Activated naive CD4-positive, alpha-beta T cell treated with anti-CD3 and anti-CD28 coated beads for 36 hours (primary cell): ENCODE measurements around the gene MLST8. TPM values are rescaled to one million over a fixed set of nuclear protein-coding genes. Genes with fewer than 3 reads are reported as not detected.

ENCODE experiments used
- CTCF ChIA-PET: fragments of 350-600 bp; sonication (Branson Sonifier 250); formaldehyde crosslinking; loops from one replicate; lab custom pipeline; 2021; ENCODE audit warnings: antibody characterized with exemption; lab: Charles Lee
- DNase-seq: peaks from one replicate; pipeline ENCODE4 v3.0.0-alpha.2; 2020
- H3K27ac Mint-ChIP-seq: one replicate; pipeline ENCODE4 v1.8.0; 2021; ENCODE audit warnings: mild to moderate bottlenecking, mixed read lengths
- H3K27me3 Mint-ChIP-seq: one replicate; pipeline ENCODE4 v1.8.0; 2021; ENCODE audit warnings: low read depth, mixed read lengths
- H3K36me3 Mint-ChIP-seq: one replicate; pipeline ENCODE4 v1.8.0; 2021; ENCODE audit warnings: low read depth, mixed read lengths
- H3K4me1 Mint-ChIP-seq: one replicate; pipeline ENCODE4 v1.8.0; 2021; ENCODE audit warnings: low read depth, mixed read lengths
- H3K4me3 Mint-ChIP-seq: one replicate; pipeline ENCODE4 v1.8.0; 2021; ENCODE audit warnings: mild to moderate bottlenecking, moderate library complexity, mixed read lengths
- H3K9me3 Mint-ChIP-seq: one replicate; pipeline ENCODE4 v1.8.0; 2021; ENCODE audit warnings: mixed read lengths
- intact Hi-C: fragments of 100-400 bp; cut with micrococcal nuclease; formaldehyde crosslinking; loops from one replicate; pipeline ENCODE4 v1.15.1; 2023
- total RNA-seq, 2 experiments: library from RNA; stranded (reverse); gene quantifications; one replicate each; pipeline ENCODE4 v1.2.3, GENCODE V29; 2021

MLST8 gene
- total RNA-seq, 2 experiments from 2014 or later, result 70.0 to 70.1 TPM

DNA sequence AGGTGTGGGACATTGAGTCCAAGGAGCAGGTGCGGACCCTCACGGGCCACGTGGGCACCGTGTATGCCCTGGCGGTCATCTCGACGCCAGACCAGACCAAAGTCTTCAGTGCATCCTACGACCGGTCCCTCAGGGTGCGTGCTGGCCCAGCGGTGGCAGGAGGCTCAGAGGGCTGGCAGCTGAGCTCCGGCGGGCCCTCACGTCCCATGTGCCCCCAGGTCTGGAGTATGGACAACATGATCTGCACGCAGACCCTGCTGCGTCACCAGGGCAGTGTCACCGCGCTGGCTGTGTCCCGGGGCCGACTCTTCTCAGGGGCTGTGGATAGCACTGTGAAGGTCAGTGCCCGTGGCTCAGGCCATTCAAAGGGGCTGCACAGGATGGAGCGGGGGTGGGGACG is 29.2 kb upstream of the MLST8 start:
- H3K4me1 Mint-ChIP-seq, result no peaks in the 10 kb centered on the region
- H3K27me3 Mint-ChIP-seq, result no peaks in the 10 kb centered on the region
- DNase-seq, result no peak
- peaks cover 15% of the 10 kb centered on the region for H3K36me3 Mint-ChIP-seq
- no peak overlapping the region for H3K27ac Mint-ChIP-seq
- intact Hi-C loops, result no loop called here
- CTCF ChIA-PET, result no interaction called here
- H3K4me3 Mint-ChIP-seq, result no peak overlapping the region
- no peaks in the 10 kb centered on the region for H3K9me3 Mint-ChIP-seq

DNA sequence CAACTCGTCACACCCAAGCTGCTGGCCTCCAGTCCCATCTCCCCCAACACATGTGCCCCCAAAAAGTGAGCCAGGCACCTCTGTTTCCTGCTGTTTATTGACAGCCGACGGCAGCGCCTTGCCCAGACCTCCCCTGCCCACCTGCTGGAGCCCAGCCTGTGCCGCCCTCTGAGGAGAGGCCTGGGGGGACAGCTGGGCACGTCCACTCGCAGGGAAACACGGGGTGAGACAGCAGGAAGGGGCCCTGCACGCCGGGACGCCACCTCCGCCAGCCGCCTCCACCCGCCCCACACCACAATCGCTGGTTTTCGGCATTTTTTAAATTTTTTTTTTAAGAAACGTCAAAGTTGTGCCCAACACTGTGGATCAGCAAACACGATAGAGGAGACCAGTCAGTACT is 28.2 kb upstream of the MLST8 start:
- no peaks in the 10 kb centered on the region for H3K4me1 Mint-ChIP-seq
- H3K27me3 Mint-ChIP-seq, result no peaks in the 10 kb centered on the region
- CTCF ChIA-PET, result no interaction called here
- DNase-seq, result no peak
- H3K9me3 Mint-ChIP-seq, result no peaks in the 10 kb centered on the region
- H3K27ac Mint-ChIP-seq, result no peak overlapping the region
- no peak overlapping the region for H3K4me3 Mint-ChIP-seq
- H3K36me3 Mint-ChIP-seq, result peaks cover 15% of the 10 kb centered on the region
- intact Hi-C loops, result no loop called here

DNA sequence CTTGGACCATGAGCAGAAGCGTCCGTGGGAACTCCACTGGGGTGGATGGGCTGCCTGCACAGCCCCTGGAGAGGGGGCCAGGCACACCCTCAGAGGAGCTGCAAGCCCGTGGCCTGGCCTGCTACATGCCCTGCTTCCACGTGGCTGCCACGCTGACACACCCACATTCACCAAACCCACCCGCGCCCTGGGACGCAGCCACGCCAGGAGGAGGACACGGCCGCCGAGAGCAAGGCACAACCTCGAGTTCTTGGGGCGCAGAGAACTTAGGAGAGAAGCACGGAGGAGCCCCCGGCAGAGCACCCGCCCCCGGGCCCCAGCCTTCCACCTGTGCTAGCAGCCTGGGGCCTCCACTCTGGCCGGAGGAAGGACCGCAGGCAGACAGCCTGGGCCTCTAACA is 27.7 kb upstream of the MLST8 start:
- intact Hi-C loops, result no loop called here
- no peak overlapping the region for H3K4me3 Mint-ChIP-seq
- H3K4me1 Mint-ChIP-seq, result no peaks in the 10 kb centered on the region
- DNase-seq, result no peak
- H3K9me3 Mint-ChIP-seq, result no peaks in the 10 kb centered on the region
- no peaks in the 10 kb centered on the region for H3K27me3 Mint-ChIP-seq
- CTCF ChIA-PET, result no interaction called here
- no peak overlapping the region for H3K27ac Mint-ChIP-seq
- peaks cover 15% of the 10 kb centered on the region for H3K36me3 Mint-ChIP-seq

DNA sequence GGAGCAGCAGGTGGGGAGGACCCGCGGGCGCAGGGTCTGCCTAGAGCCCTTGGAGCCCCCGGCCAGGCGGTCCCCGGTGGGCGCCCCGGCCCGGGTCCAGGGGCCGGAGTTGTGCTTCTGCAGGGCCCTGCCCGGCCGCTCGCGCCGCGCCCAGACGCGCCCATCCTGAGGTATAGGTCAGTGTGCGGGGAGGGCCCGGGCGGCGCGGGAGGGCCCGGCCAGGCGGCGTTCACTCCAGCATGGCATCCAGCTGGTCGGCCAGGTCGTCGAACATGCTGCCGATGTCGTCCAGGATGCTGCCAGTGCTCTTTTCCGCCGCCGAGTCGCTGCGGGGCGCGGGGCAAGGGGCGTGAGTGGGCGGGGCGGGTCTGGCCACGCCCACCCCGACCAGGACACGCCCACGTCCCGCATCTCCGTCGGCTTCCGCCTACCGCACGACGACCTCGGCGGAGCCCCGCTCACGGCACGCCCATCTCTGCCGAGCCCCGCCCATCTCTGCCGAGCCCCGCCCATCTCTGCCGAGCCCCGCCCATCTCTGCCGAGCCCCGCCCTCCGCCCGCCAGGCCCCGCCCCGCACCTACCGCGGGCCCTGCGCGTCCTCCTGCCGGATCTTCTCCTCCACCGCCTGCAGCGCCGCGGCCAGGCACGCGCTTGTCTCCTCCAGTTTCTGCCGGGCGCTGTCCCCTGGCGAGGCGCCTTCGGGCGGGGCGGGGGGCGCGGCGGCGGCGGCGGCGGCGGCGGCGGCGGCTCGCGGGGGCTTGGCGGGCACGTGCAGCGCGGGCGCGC is 26.7 kb upstream of the MLST8 start:
- Mint-ChIP-seq H3K4me3 (no peak overlapping the region), H3K36me3 (peaks cover 11% of the 10 kb centered on the region), H3K9me3 (no peaks in the 10 kb centered on the region), H3K27me3 (no peaks in the 10 kb centered on the region), H3K27ac (no peak overlapping the region), H3K4me1 (no peaks in the 10 kb centered on the region)
- intact Hi-C loops, result no loop called here
- CTCF ChIA-PET, result no interaction called here
- peak; percentile 12 for DNase-seq

DNA sequence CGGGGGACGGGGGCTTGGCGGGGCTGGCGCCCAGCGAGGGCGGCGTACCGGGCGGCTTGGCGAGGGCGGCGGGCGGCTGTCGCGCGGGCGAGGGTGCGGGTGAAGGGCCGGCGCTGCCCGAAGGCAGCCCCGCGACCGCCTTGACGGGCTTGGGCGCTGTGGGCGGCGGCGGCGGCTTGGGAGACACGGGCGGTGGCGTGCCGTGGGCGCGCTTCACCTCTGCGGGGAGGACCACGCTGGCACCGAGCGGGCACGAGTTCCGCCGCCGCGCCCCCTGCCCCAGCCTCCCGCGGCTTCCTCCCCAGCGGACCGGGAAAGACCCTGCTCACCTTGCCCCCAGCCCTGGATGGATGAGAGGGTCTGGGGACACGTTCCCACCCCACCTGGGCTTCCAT is 26.1 kb upstream of the MLST8 start:
- H3K27ac Mint-ChIP-seq, result no peak overlapping the region
- no peaks in the 10 kb centered on the region for H3K27me3 Mint-ChIP-seq
- peaks cover 8% of the 10 kb centered on the region for H3K36me3 Mint-ChIP-seq
- H3K4me3 Mint-ChIP-seq, result no peak overlapping the region
- no peaks in the 10 kb centered on the region for H3K9me3 Mint-ChIP-seq
- CTCF ChIA-PET, result no interaction called here
- no peak for DNase-seq
- intact Hi-C loops, result no loop called here
- H3K4me1 Mint-ChIP-seq, result no peaks in the 10 kb centered on the region

DNA sequence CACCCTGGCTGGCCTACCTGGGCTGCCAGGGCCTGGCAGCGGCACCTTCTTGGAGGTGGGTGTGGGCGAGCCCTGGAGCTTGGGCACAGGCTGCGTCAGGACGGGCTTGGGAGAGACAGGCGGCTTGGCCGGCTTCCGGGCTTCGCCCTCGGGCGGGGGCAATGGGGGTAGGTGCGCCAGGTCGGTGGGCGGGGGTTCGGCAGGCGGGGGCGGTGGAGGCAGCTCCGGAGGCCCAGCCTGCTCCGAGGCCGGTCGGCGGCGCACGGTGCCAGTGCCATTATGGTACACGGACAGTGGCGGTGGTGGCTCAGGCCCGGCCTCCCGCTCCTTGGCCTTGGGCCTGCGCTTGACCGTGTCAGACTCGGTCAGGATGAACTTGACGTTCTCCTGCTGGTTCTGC is 25.7 kb upstream of the MLST8 start:
- no peak overlapping the region for H3K4me3 Mint-ChIP-seq
- H3K4me1 Mint-ChIP-seq, result no peaks in the 10 kb centered on the region
- no peaks in the 10 kb centered on the region for H3K27me3 Mint-ChIP-seq
- peaks cover 5% of the 10 kb centered on the region for H3K36me3 Mint-ChIP-seq
- no peak overlapping the region for H3K27ac Mint-ChIP-seq
- DNase-seq, result no peak
- intact Hi-C loops, result no loop called here
- CTCF ChIA-PET, result no interaction called here
- H3K9me3 Mint-ChIP-seq, result no peaks in the 10 kb centered on the region

DNA sequence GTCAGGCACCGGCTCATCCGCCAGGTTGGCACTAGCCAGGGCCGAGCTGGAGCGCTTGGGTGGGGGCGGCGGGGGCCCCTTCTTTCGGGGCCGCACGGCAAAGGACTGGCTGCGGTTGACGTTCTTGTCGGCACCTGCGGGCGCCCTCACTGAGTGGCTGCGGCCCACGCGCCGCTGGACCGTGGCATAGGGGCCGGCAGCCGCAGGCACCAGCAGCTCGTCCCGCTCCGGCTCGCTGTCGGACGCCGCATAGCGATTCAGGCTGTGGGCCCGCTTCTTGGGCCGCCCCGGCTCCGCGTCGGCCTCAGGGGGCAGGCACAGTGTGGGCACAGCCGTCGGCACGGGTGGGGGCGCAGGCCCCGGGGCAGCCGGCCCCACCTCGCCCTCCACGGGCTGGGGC is 24.8 kb upstream of the MLST8 start:
- H3K36me3 Mint-ChIP-seq, result peaks cover 5% of the 10 kb centered on the region
- no peak overlapping the region for H3K27ac Mint-ChIP-seq
- DNase-seq, result no peak
- H3K9me3 Mint-ChIP-seq, result no peaks in the 10 kb centered on the region
- H3K4me3 Mint-ChIP-seq, result no peak overlapping the region
- intact Hi-C loops, result no loop called here
- CTCF ChIA-PET, result interaction anchor here (0.6 kb wide), 1 partner anchor 136 kb away, joined by 9 read pairs; no protein-coding TSS in a partner anchor
- no peaks in the 10 kb centered on the region for H3K4me1 Mint-ChIP-seq
- H3K27me3 Mint-ChIP-seq, result no peaks in the 10 kb centered on the region

DNA sequence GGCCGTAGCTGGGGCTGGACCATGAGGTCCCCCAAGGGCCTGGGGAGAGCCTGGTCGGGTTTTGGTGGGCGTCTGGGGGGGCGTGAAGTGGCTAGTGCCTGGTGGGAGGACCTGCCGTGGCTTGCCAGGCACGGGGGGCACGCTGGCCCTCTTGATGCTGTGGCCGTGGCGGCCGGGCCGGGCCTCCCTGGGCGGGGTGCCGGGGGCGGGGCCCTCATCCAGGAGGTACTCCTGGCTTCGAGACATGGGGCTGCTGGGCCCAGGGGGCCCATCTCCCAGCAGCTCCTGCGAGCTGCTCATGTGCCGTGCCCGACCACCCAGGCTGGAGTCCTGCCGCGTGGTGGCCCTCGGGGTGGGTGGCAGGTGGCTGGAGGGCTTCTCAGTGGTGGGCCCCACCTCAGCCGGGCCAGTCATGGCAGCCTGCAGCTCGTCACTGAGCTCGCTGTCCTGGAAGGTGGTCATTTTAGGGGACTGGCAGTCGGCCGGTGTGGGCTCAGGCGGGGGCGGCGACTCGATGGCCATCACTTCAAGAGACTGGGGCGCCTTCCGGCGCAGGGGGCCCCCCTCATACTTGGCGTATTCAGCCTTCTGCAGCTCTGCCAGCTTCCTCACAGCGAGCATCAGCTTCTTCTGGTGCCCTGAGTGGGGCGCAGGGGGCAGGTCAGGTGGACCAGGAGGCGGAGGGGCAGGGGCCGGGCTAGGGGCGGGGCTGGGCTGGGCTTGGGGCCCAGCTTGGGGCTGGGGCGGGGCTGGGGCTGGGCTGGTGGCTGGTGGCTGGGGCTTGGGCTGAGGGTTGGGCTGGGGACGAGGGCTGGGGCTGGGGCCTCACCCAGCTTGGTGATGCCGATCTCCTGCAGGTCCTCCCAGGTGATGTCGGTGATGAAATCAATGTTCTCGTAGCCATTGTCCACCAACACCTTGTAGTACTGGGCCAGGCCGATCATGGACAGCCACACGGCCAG is 24.0 kb upstream of the MLST8 start:
- no peak overlapping the region for H3K27ac Mint-ChIP-seq
- no peak for DNase-seq
- H3K9me3 Mint-ChIP-seq, result no peaks in the 10 kb centered on the region
- peaks cover 2% of the 10 kb centered on the region for H3K36me3 Mint-ChIP-seq
- no peaks in the 10 kb centered on the region for H3K27me3 Mint-ChIP-seq
- no peak overlapping the region for H3K4me3 Mint-ChIP-seq
- CTCF ChIA-PET, result interaction anchor here (0.6 kb wide), 1 partner anchor 135 kb away, joined by 9 read pairs; no protein-coding TSS in a partner anchor
- H3K4me1 Mint-ChIP-seq, result no peaks in the 10 kb centered on the region
- intact Hi-C loops, result no loop called here

DNA sequence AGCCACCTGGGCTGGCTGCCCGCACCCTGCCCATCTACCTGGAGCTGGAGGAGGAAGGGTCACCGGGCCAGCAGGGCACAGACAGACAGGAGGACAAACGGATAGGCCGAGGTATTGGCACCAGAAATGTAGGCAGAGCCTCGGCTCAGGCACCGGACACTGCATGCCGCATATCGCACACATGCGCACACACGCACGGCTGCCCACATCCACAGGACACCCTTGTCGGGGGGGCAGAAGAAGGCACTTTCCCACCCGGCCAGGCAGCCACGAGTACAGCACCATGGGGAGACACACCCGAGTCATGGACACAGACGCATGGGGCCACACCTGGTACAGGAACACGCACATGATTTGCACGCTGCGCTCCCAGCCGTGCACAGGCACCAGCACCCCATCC is 23.3 kb upstream of the MLST8 start:
- Mint-ChIP-seq H3K36me3 (peaks cover 2% of the 10 kb centered on the region), H3K9me3 (no peaks in the 10 kb centered on the region), H3K4me1 (no peaks in the 10 kb centered on the region), H3K27me3 (no peaks in the 10 kb centered on the region), H3K4me3 (no peak overlapping the region), H3K27ac (no peak overlapping the region)
- intact Hi-C loops, result no loop called here
- no peak for DNase-seq
- CTCF ChIA-PET, result no interaction called here

DNA sequence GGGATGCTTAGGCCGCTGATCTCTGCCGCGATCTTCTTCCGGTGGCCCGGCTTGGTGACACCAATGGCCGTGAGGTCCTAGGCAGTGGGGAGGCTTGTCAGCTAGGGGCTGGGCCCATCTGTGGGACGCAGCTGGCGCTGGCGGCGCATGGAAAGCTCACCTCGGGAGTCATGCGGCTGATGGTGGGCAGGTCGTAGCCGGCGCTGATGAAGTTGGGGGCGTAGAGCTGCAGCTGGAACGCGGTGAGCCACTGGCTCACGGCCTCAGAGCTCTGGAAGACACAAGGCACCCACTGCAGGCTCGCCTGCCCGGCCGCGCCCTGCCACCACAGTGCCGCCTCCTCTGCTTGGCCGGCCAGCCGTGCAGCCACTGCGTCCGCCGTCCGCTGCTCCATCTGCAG is 21.6 kb upstream of the MLST8 start:
- H3K4me1 Mint-ChIP-seq, result no peaks in the 10 kb centered on the region
- intact Hi-C loops, result no loop called here
- DNase-seq, result no peak
- no peak overlapping the region for H3K4me3 Mint-ChIP-seq
- CTCF ChIA-PET, result no interaction called here
- no peak overlapping the region for H3K27ac Mint-ChIP-seq
- no peaks in the 10 kb centered on the region for H3K9me3 Mint-ChIP-seq
- H3K27me3 Mint-ChIP-seq, result no peaks in the 10 kb centered on the region
- H3K36me3 Mint-ChIP-seq, result no peaks in the 10 kb centered on the region

DNA sequence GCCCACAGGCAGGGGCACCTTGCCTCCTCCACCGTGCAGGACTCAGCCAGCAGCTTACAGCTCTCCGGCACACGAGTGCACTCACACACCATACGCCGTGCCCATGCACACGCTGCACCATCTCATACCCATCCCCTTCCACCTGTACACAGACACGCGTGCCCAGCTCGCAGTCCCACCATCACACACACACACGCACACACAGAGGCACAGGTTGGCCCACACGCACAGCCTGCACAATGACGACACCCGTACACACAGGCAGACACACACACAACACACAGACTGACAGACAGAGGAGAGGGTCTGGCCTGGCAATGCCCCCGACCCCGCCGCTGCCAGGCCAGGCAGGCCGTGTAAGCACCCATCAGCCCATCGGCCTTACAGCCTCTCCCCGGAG is 20.9 kb upstream of the MLST8 start:
- DNase-seq, result no peak
- no peaks in the 10 kb centered on the region for H3K9me3 Mint-ChIP-seq
- H3K4me3 Mint-ChIP-seq, result no peak overlapping the region
- H3K4me1 Mint-ChIP-seq, result no peaks in the 10 kb centered on the region
- H3K27me3 Mint-ChIP-seq, result no peaks in the 10 kb centered on the region
- intact Hi-C loops, result no loop called here
- H3K36me3 Mint-ChIP-seq, result no peaks in the 10 kb centered on the region
- no peak overlapping the region for H3K27ac Mint-ChIP-seq
- CTCF ChIA-PET, result no interaction called here

DNA sequence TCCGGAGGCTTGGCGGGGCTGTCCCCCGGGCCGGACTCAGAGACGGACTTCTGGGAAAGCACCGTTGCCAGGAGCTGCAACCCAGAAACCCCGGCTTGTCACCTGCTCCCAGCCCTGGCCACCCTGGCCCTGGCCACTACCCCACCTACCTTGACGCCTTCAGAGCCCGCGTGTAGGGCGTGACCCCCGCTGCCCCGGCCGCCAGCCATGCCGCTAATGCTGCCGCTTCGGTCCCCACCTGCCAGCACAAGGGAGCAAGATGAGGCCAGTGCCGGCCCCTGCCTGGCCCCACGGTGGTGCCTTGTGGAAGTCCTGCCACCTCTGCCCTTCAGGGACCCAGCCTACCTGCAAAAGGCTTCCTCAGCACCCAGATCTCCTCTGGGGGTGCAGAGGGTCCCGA is 20.3 kb upstream of the MLST8 start:
- CTCF ChIA-PET, result interaction anchor here (1.3 kb wide), 1 partner anchor 10 kb away, joined by 6 read pairs; no protein-coding TSS in a partner anchor

More for the DNA sequence above, 20.3 kb upstream of the MLST8 start:
- H3K4me1 Mint-ChIP-seq, result no peaks in the 10 kb centered on the region
- no peaks in the 10 kb centered on the region for H3K36me3 Mint-ChIP-seq
- no peak for DNase-seq
- H3K9me3 Mint-ChIP-seq, result no peaks in the 10 kb centered on the region
- intact Hi-C loops, result no loop called here
- H3K4me3 Mint-ChIP-seq, result no peak overlapping the region
- no peak overlapping the region for H3K27ac Mint-ChIP-seq
- no peaks in the 10 kb centered on the region for H3K27me3 Mint-ChIP-seq
